PC-9 (cell line): ENCODE data around the gene ZCCHC4. TPM values are rescaled to one million over a fixed set of nuclear protein-coding genes. Genes with fewer than 3 reads are reported as not detected.

Experiments
- BruUV-seq: library from RNA; stranded (reverse); fragments of 400-500 nt; replicated peaks from 2 replicates; lab custom pipeline; 2021; lab: Mats Ljungman, UMichigan
- CTCF ChIA-PET: fragments of 300-600 bp; sonication (Branson Sonifier 250); formaldehyde crosslinking; loops from one replicate; lab custom pipeline; 2022; ENCODE audit warnings: antibody characterized with exemption; lab: Charles Lee
- POLR2A ChIA-PET: fragments of 300-600 bp; sonication (Branson Sonifier 250); formaldehyde crosslinking; loops from one replicate; lab custom pipeline; 2022; ENCODE audit warnings: antibody characterized with exemption; ENCODE audit not compliant: unreplicated experiment; lab: Charles Lee
- DNase-seq, 2 experiments: peaks; one replicate each; pipeline versions ENCODE4 v3.0.0 to v3.0.0-alpha.2; 2015 to 2022; ENCODE audit warnings: mixed read lengths in 1 of 2
- H2AFZ ChIP-seq: fragments of 200-600 bp; sonication (generic); 2 replicates; pipeline ENCODE4 v1.8.1; 2017; ENCODE audit warnings: antibody characterized with exemption
- H3F3A ChIP-seq: fragments of 200-600 bp; sonication (generic); 2 replicates; pipeline ENCODE4 v1.8.1; 2017; ENCODE audit warnings: antibody characterized with exemption, mild to moderate bottlenecking, low read depth; ENCODE audit not compliant: insufficient read depth
- H3K27ac ChIP-seq: fragments of 200-600 bp; sonication (generic); 2 replicates; pipeline ENCODE4 v1.6.1; 2016; ENCODE audit warnings: mixed run types
- H3K27me3 ChIP-seq: fragments of 200-600 bp; sonication (generic); 2 replicates; pipeline ENCODE4 v1.6.1; 2016; ENCODE audit warnings: low read depth, mixed run types; ENCODE audit not compliant: insufficient read depth
- H3K36me3 ChIP-seq: fragments of 200-600 bp; sonication (generic); 2 replicates; pipeline ENCODE4 v1.6.1; 2016; ENCODE audit warnings: low read depth, mixed run types
- H3K4me1 ChIP-seq: fragments of 200-600 bp; sonication (generic); replicated peaks from 2 replicates; pipeline ENCODE4 v1.6.1; 2016; ENCODE audit warnings: mixed run types; ENCODE audit not compliant: insufficient read depth
- H3K4me2 ChIP-seq: fragments of 200-600 bp; sonication (generic); 2 replicates; pipeline ENCODE4 v1.6.1; 2017; ENCODE audit warnings: mixed run types
- H3K4me3 ChIP-seq: fragments of 200-600 bp; sonication (generic); 2 replicates; pipeline ENCODE4 v1.6.1; 2016; ENCODE audit warnings: mixed run types
- H3K79me2 ChIP-seq: fragments of 200-600 bp; sonication (generic); 2 replicates; pipeline ENCODE4 v1.6.1; 2017; ENCODE audit warnings: low read depth, mixed run types
- H3K9me2 ChIP-seq: fragments of 200-600 bp; sonication (generic); 2 replicates; pipeline ENCODE4 v1.8.1; 2017; ENCODE audit warnings: mild to moderate bottlenecking; ENCODE audit not compliant: insufficient read depth
- H3K9me3 ChIP-seq: fragments of 200-600 bp; sonication (generic); 2 replicates; pipeline ENCODE4 v1.8.1; 2016; ENCODE audit warnings: low read depth; ENCODE audit not compliant: insufficient read depth
- H4K20me1 ChIP-seq: fragments of 200-600 bp; sonication (generic); 2 replicates; pipeline ENCODE4 v1.8.1; 2017; ENCODE audit not compliant: insufficient read depth
- CTCF ChIP-seq: fragments of 200-600 bp; sonication (generic); conservative IDR thresholded peaks from 2 replicates; pipeline ENCODE4 v1.6.1; 2017; ENCODE audit warnings: mixed run types, antibody characterized with exemption, mild to moderate bottlenecking, moderate library complexity
- EZH2 ChIP-seq: fragments of 200-600 bp; sonication (generic); IDR thresholded peaks from 2 replicates; pipeline ENCODE4 v1.8.0; 2017; ENCODE audit warnings: antibody characterized with exemption, low read depth
- intact Hi-C: fragments of 100-400 bp; cut with micrococcal nuclease; formaldehyde crosslinking; loops from one replicate; pipeline ENCODE4 v1.10.0; 2022; ENCODE audit not compliant: unreplicated experiment
- total RNA-seq: library from RNA; stranded (reverse); gene quantifications from 2 replicates; pipeline ENCODE4 v1.2.3, GENCODE V29; 2021

Gene ZCCHC4
- total RNA-seq, 1 experiment from 2014 or later: 11.7 TPM

- ChIA-PET CTCF (no interaction called here), POLR2A (no interaction called here)
- BruUV-seq: no TSS peak
- Histone ChIP-seq H3K4me3 (no peak overlapping the region), H3K79me2 (peaks cover 4% of the 10 kb centered on the region), H3K27ac (no peak overlapping the region), H3K36me3 (no peaks in the 10 kb centered on the region), H3K27me3 (no peaks in the 10 kb centered on the region), H3K4me1 (peaks cover 9% of the 10 kb centered on the region), H4K20me1 (no peaks in the 10 kb centered on the region), H3F3A (peaks cover 8% of the 10 kb centered on the region), H3K9me3 (0 out of 2 replicates have a peak, but pooled peaks cover 3% of the 10 kb centered on the region), H3K4me2 (no peak overlapping the region), H2AFZ (no peak overlapping the region), H3K9me2 (no peaks in the 10 kb centered on the region)
- intact Hi-C loops: no loop called here
- DNase-seq: no peak
- TF ChIP-seq CTCF (no peak), EZH2 (no peak)
These were observed 3.8 kb upstream of the ZCCHC4 start for GRCh38 chr4:25308761-25309160.

- no peaks in the 10 kb centered on the region for H3K27me3 ChIP-seq
- no peak overlapping the region for H3K27ac ChIP-seq
- H2AFZ ChIP-seq: no peak overlapping the region
- H3K36me3 ChIP-seq: no peaks in the 10 kb centered on the region
- no peaks in the 10 kb centered on the region for H3K9me2 ChIP-seq
- 0 out of 2 replicates have a peak, but pooled peaks cover 3% of the 10 kb centered on the region for H3K9me3 ChIP-seq
- intact Hi-C loops: no loop called here
- ChIA-PET CTCF (no interaction called here), POLR2A (no interaction called here)
- no peak overlapping the region for H3K4me2 ChIP-seq
- TF ChIP-seq EZH2: no peak
- no peak for TF ChIP-seq CTCF
- H3F3A ChIP-seq: peaks cover 8% of the 10 kb centered on the region
- DNase-seq: no peak
- H4K20me1 ChIP-seq: no peaks in the 10 kb centered on the region
- peaks cover 14% of the 10 kb centered on the region for H3K79me2 ChIP-seq
- H3K4me3 ChIP-seq: no peak overlapping the region
- no TSS peak for BruUV-seq
- H3K4me1 ChIP-seq: peaks cover 17% of the 10 kb centered on the region
These were observed 2.3 kb upstream of the ZCCHC4 start for GRCh38 chr4:25310066-25310802.

DNA sequence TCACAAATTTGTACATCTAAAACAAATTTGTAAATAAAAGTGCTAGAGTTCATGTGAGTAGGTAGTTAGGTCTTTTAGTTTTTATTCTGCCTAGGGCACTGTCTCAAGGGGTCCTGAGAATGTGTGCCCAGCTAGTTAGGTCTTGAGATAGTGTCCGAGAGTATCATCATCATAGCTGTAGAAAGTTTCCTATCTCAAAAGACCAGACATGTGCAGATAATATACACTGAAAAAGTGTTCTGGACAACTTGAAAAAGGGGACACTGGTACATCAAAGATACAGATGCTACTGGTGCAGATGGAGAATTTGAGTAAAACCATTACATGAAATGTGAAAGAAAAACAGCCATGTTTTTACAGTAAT is 1.8 kb upstream of the ZCCHC4 start:
- H4K20me1 ChIP-seq: no peaks in the 10 kb centered on the region
- H2AFZ ChIP-seq: no peak overlapping the region
- no peaks in the 10 kb centered on the region for H3K9me2 ChIP-seq
- ChIA-PET POLR2A (no interaction called here), CTCF (no interaction called here)
- intact Hi-C loops: no loop called here
- H3K4me2 ChIP-seq: no peak overlapping the region
- TF ChIP-seq EZH2: no peak
- TF ChIP-seq CTCF: no peak
- H3K4me1 ChIP-seq: peaks cover 17% of the 10 kb centered on the region
- no peak for DNase-seq
- H3K79me2 ChIP-seq: peaks cover 14% of the 10 kb centered on the region
- no peak overlapping the region for H3K27ac ChIP-seq
- no peaks in the 10 kb centered on the region for H3K27me3 ChIP-seq
- H3K9me3 ChIP-seq: 0 out of 2 replicates have a peak, but pooled peaks cover 3% of the 10 kb centered on the region
- H3K4me3 ChIP-seq: no peak overlapping the region
- peaks cover 8% of the 10 kb centered on the region for H3F3A ChIP-seq
- no peaks in the 10 kb centered on the region for H3K36me3 ChIP-seq
- no TSS peak for BruUV-seq
